Hepatic stellate cell (primary cell): ENCODE data around the gene MMEL1.

Source experiments
- DNase-seq: peaks from one replicate; pipeline ENCODE4 v3.0.0; 2011; ENCODE audit warnings: low spot score

Gene MMEL1

GRCh38 chr1:2604844-2605508, 27.8 kb downstream of the MMEL1 start:
- no peak for DNase-seq

GRCh38 chr1:2604156-2604843, 28.5 kb downstream of the MMEL1 start:
- no peak for DNase-seq

- DNase-seq, result no peak
These were observed 29.2 kb downstream of the MMEL1 start for GRCh38 chr1:2603521-2604155.

GRCh38 chr1:2602866-2603520, 29.8 kb downstream of the MMEL1 start:
- no peak for DNase-seq

GRCh38 chr1:2602311-2602835, 30.4 kb downstream of the MMEL1 start:
- DNase-seq, result no peak

- DNase-seq, result no peak
These were observed 31.0 kb downstream of the MMEL1 start for GRCh38 chr1:2601721-2602303.

GRCh38 chr1:2598329-2598931, 34.4 kb downstream of the MMEL1 start:
- DNase-seq, result no peak

- no peak for DNase-seq
These were observed 35.1 kb downstream of the MMEL1 start for GRCh38 chr1:2597441-2598328.

- DNase-seq, result no peak
These were observed 36.1 kb downstream of the MMEL1 start for GRCh38 chr1:2596530-2597333.

- no peak for DNase-seq
These were observed 36.8 kb downstream of the MMEL1 start for GRCh38 chr1:2595812-2596529.

GRCh38 chr1:2595261-2595811, 37.5 kb downstream of the MMEL1 start:
- no peak for DNase-seq

- no peak for DNase-seq
These were observed 38.1 kb downstream of the MMEL1 start for GRCh38 chr1:2594641-2595131.

GRCh38 chr1:2594001-2594640, 38.7 kb downstream of the MMEL1 start:
- DNase-seq, result peak; percentile 69

- DNase-seq, result no peak
These were observed 39.5 kb downstream of the MMEL1 start for GRCh38 chr1:2593251-2593878.

GRCh38 chr1:2592672-2593071, 40.1 kb downstream of the MMEL1 start:
- DNase-seq, result no peak

GRCh38 chr1:2591581-2592261, 41.1 kb downstream of the MMEL1 start:
- no peak for DNase-seq

- no peak for DNase-seq
These were observed 41.6 kb downstream of the MMEL1 start for GRCh38 chr1:2591233-2591580.
